ENCODE results near the gene FASTKD3.

GRCh38 chr5:7816535-7816901 is 52.3 kb downstream of the FASTKD3 start:
- no peak for TF ChIP-seq POLR2AphosphoS5 (IDR thresholded peaks at IDR 0.05; ENCODE audit: insufficient read depth in 1 of 2, low read depth in 1 of 2)
- TF ChIP-seq CTCF (IDR thresholded peaks at IDR 0.05): no peak
